Transverse colon (tissue), 4 donors: ENCODE data around the gene CPD.

Experiments used
- CTCF ChIP-seq, 5 experiments: fragments of 200-600 bp in 3 of 5; fragments of 450-650 bp in 2 of 5; sonication (generic) in 3 of 5; IDR thresholded peaks; 1 replicate in 2 of 5; 2 replicates in 3 of 5; pipeline ENCODE4 v1.5.1; 2016 to 2017; ENCODE audit warnings: antibody characterized with exemption in 5 of 5, inconsistent platforms in 3 of 5, mild to moderate bottlenecking in 2 of 5, moderate library complexity in 1 of 5
- EP300 ChIP-seq: sonication (generic); formaldehyde crosslinking; IDR thresholded peaks from one replicate; pipeline ENCODE4 v1.6.1; 2017; ENCODE audit warnings: antibody characterized with exemption, low read depth
- POLR2A ChIP-seq: fragments of 450-650 bp; IDR thresholded peaks from one replicate; pipeline ENCODE4 v1.6.1; 2016; ENCODE audit warnings: antibody characterized with exemption, mild to moderate bottlenecking, moderate library complexity
- POLR2AphosphoS5 ChIP-seq, 3 donors: sonication (generic); formaldehyde crosslinking; IDR thresholded peaks; one replicate each; pipeline ENCODE4 v1.6.1; 2016; ENCODE audit warnings: antibody characterized with exemption in 3 of 3

GRCh38 chr17:30339086-30339485 lies 39.6 kb upstream of the CPD start:
- TF ChIP-seq CTCF (IDR thresholded peaks at IDR 0.05) (no peak), EP300 (no peak), POLR2A (no peak), POLR2AphosphoS5 (IDR thresholded peaks at IDR 0.05) (no peak)
